Endothelial cell of umbilical vein (primary cell): Measurements from ENCODE around the gene SLC38A4. TPM values are rescaled to one million over a fixed set of nuclear protein-coding genes. Genes with fewer than 3 reads are reported as not detected.

Source experiments
- BruUV-seq: library from RNA; stranded (reverse); fragments of 400-500 nt; replicated peaks from 2 replicates; lab custom pipeline; 2021; lab: Mats Ljungman, UMichigan
- CTCF ChIA-PET: fragments of 300-600, 350-600 bp; sonication (Branson Sonifier 250); formaldehyde crosslinking; loops from one replicate; lab custom pipeline; 2021; ENCODE audit warnings: antibody characterized with exemption, inconsistent platforms; lab: Charles Lee
- POLR2A ChIA-PET: fragments of 300-600, 350-600 bp; sonication (Branson Sonifier 250); formaldehyde crosslinking; loops from one replicate; lab custom pipeline; 2021; ENCODE audit warnings: antibody characterized with exemption, inconsistent platforms; lab: Charles Lee
- DNase-seq: peaks from one replicate; pipeline ENCODE4 v3.0.0-alpha.2; 2011; ENCODE audit warnings: low read depth, low spot score
- FAIRE-seq: peaks from 2 replicates; lab custom pipeline; 2011; peaks lifted over from hg19 to GRCh38; lab: Jason Lieb, UNC
- H2AFZ ChIP-seq: 2 replicates; pipeline ENCODE4 v1.6.0; 2012; ENCODE audit warnings: low read depth, low read length, control low read depth, inconsistent platforms
- H3K27ac ChIP-seq: 2 replicates; pipeline ENCODE4 v1.5.1; 2011; ENCODE audit warnings: low read depth, mild to moderate bottlenecking, control low read depth, low read length, moderate library complexity; ENCODE audit not compliant: insufficient read depth
- H3K27me3 ChIP-seq, 2 experiments: 2 replicates each; pipeline versions ENCODE4 v1.6.0 to v1.6.1; 2011; ENCODE audit warnings: low read length in 2 of 2, mixed read lengths in 1 of 2; ENCODE audit not compliant: control insufficient read depth in 2 of 2, insufficient read depth in 2 of 2
- H3K36me3 ChIP-seq, 2 experiments: 2 replicates in 1 of 2; 3 replicates in 1 of 2; pipeline ENCODE4 v1.5.1; 2011; ENCODE audit warnings: low read length in 2 of 2, mild to moderate bottlenecking in 1 of 2, moderate library complexity in 1 of 2; ENCODE audit not compliant: control insufficient read depth in 2 of 2, insufficient read depth in 2 of 2; ENCODE audit errors: extremely low read depth in 1 of 2
- H3K4me1 ChIP-seq: 3 replicates; pipeline ENCODE4 v1.5.1; 2011; ENCODE audit warnings: mild to moderate bottlenecking, low read length; ENCODE audit not compliant: control insufficient read depth, insufficient read depth; ENCODE audit errors: extremely low read depth
- H3K4me2 ChIP-seq: 2 replicates; pipeline ENCODE4 v1.6.1; 2011; ENCODE audit warnings: low read length, control low read depth, mixed read lengths; ENCODE audit not compliant: insufficient read depth
- H3K4me3 ChIP-seq, 3 experiments: fragments of 200-600 bp in 1 of 3; sonication (generic), shearing (Covaris generic) in 1 of 3; replicated peaks in 1 of 3; 2 replicates each; pipeline ENCODE4 v1.5.1; 2011 to 2016; ENCODE audit warnings: control low read depth in 3 of 3, low read length in 3 of 3, mild to moderate bottlenecking in 2 of 3, inconsistent platforms in 1 of 3, low read depth in 1 of 3, moderate library complexity in 1 of 3; ENCODE audit not compliant: insufficient read depth in 1 of 3
- H3K79me2 ChIP-seq: 2 replicates; pipeline ENCODE4 v1.6.0; 2012; ENCODE audit warnings: low read length, inconsistent platforms; ENCODE audit not compliant: control insufficient read depth, insufficient read depth
- H3K9ac ChIP-seq: replicated peaks from 2 replicates; pipeline ENCODE3; 2011; ENCODE audit warnings: low read length, control low read depth; ENCODE audit not compliant: insufficient read depth; ENCODE audit errors: extremely low read depth
- H3K9me1 ChIP-seq: replicated peaks from 3 replicates; pipeline ENCODE4 v1.6.0; 2011; ENCODE audit warnings: mild to moderate bottlenecking, low read length; ENCODE audit not compliant: control insufficient read depth, insufficient read depth; ENCODE audit errors: extremely low read depth
- H3K9me3 ChIP-seq: replicated peaks from 2 replicates; pipeline ENCODE4 v1.5.1; 2012; ENCODE audit warnings: low read length, inconsistent platforms; ENCODE audit not compliant: control insufficient read depth, insufficient read depth
- H4K20me1 ChIP-seq: replicated peaks from 2 replicates; pipeline ENCODE3; 2011; ENCODE audit warnings: mild to moderate bottlenecking, low read length; ENCODE audit not compliant: control insufficient read depth, insufficient read depth; ENCODE audit errors: extremely low read depth
- FOS ChIP-seq: IDR thresholded peaks from 2 replicates; pipeline ENCODE4 v1.6.1; 2011; ENCODE audit warnings: mild to moderate bottlenecking, low read length, moderate library complexity, borderline replicate concordance; ENCODE audit not compliant: insufficient read depth
- GATA2 ChIP-seq: IDR thresholded peaks from 2 replicates; pipeline ENCODE4 v1.7.0; 2011; ENCODE audit warnings: low read depth, mild to moderate bottlenecking, moderate library complexity, mixed read lengths, low read length; ENCODE audit not compliant: insufficient read length, insufficient read depth
- MYC ChIP-seq: IDR thresholded peaks from one replicate; pipeline ENCODE4 v1.6.1; 2011; ENCODE audit warnings: mild to moderate bottlenecking, low read depth, low read length
- POLR2AphosphoS5 ChIP-seq: IDR thresholded peaks from 2 replicates; pipeline ENCODE4 v1.6.1; 2012; ENCODE audit warnings: low read depth, mild to moderate bottlenecking, control low read depth, low read length, moderate library complexity; ENCODE audit not compliant: insufficient read depth
- dilution Hi-C: fragments of 300-500 bp; cut with MboI; formaldehyde crosslinking; loops from one replicate; pipeline ENCODE4 v1.15.0; 2019; ENCODE audit warnings: low sequenced_read_pairs; ENCODE audit not compliant: extremely low pct_ligation_motif_present
- intact Hi-C: fragments of 100-400 bp; cut with micrococcal nuclease; formaldehyde crosslinking; loops from one replicate; pipeline ENCODE4 v1.10.0; 2022
- polyA plus RNA-seq, 4 experiments: library from polyadenylated mRNA; depleted of rRNA in 3 of 4; stranded (reverse) in 3 of 4; unstranded in 1 of 4; fragments of >200 nt; gene quantifications; 2 replicates each; pipeline versions ENCODE4 v1.2.1 to v1.2.3, GENCODE V29; 2011 to 2012; ENCODE audit warnings: missing spikeins in 1 of 4
- total RNA-seq: library from RNA; stranded (reverse); gene quantifications from 2 replicates; pipeline ENCODE4 v1.2.3, GENCODE V29; 2021
- TF ChIP-seq, protein P1 (sequence below), 2 donors: IDR thresholded peaks; 1 replicate in 1 of 2; 2 replicates in 1 of 2; pipeline ENCODE4 v1.5.1; 2011; ENCODE audit warnings: low read length in 2 of 2, mild to moderate bottlenecking in 2 of 2, moderate library complexity in 2 of 2, control low read depth in 1 of 2, inconsistent platforms in 1 of 2, low read depth in 1 of 2; ENCODE audit not compliant: insufficient read depth in 1 of 2; ENCODE audit errors: extremely low read depth in 1 of 2
- TF ChIP-seq, protein P2 (sequence below): IDR thresholded peaks from 2 replicates; pipeline ENCODE4 v1.6.1; 2011; ENCODE audit not compliant: insufficient read depth, insufficient read length

SLC38A4 gene
- total and polyA plus RNA-seq, 2 donors (not counting 3 experiments of a cell fraction or from before 2014, with no cell fraction given): 0.36 to 0.66 TPM

DNA sequence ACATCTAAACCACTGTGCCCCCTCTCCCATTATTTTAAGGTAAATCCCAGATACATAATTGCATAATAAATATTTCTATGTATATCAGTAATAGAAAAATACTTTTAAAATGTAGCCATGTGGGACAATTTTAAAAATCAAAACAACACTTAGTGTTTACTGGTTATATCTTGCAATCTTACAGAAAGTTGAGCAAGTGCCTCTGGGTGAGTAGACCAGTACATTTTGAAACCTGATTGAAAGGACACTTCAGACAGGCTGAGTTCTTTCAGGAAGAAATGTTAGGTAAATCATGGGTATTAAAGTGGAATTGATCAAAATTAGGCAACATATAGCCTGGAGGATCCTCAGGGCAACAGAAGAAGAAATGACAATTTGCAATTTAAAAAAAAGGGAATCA lies 7.2 kb downstream of the SLC38A4 start:
- H2AFZ ChIP-seq: no peak overlapping the region
- no peaks in the 10 kb centered on the region for H3K79me2 ChIP-seq
- no peaks in the 10 kb centered on the region for H3K4me1 ChIP-seq
- H3K9ac ChIP-seq: no peak overlapping the region
- intact Hi-C loops: no loop called here
- dilution Hi-C loops: no loop called here
- POLR2A ChIA-PET: no interaction called here
- BruUV-seq: no TSS peak
- H3K27ac ChIP-seq: no peak overlapping the region
- CTCF ChIA-PET: no interaction called here
- no peak overlapping the region for H3K4me2 ChIP-seq
- no peaks in the 10 kb centered on the region for H3K9me3 ChIP-seq
- H3K36me3 ChIP-seq: no peaks in the 10 kb centered on the region
- FAIRE-seq (no peak), DNase-seq (no peak)
- H3K9me1 ChIP-seq: no peaks in the 10 kb centered on the region
- H3K4me3 ChIP-seq: no peak overlapping the region
- H4K20me1 ChIP-seq: no peaks in the 10 kb centered on the region
- peaks cover 8 to 10% of the 10 kb centered on the region in 2 experiments for H3K27me3 ChIP-seq
- TF ChIP-seq, protein P1, sequence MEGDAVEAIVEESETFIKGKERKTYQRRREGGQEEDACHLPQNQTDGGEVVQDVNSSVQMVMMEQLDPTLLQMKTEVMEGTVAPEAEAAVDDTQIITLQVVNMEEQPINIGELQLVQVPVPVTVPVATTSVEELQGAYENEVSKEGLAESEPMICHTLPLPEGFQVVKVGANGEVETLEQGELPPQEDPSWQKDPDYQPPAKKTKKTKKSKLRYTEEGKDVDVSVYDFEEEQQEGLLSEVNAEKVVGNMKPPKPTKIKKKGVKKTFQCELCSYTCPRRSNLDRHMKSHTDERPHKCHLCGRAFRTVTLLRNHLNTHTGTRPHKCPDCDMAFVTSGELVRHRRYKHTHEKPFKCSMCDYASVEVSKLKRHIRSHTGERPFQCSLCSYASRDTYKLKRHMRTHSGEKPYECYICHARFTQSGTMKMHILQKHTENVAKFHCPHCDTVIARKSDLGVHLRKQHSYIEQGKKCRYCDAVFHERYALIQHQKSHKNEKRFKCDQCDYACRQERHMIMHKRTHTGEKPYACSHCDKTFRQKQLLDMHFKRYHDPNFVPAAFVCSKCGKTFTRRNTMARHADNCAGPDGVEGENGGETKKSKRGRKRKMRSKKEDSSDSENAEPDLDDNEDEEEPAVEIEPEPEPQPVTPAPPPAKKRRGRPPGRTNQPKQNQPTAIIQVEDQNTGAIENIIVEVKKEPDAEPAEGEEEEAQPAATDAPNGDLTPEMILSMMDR (IDR thresholded peaks at IDR 0.05; ENCODE audit: extremely low read depth in 1 of 2, insufficient read depth in 1 of 2, low read depth in 1 of 2, low read length in 2 of 2): no peak
- TF ChIP-seq GATA2 (no peak), POLR2AphosphoS5 (no peak), FOS (no peak), MYC (no peak)
- TF ChIP-seq, protein P2, sequence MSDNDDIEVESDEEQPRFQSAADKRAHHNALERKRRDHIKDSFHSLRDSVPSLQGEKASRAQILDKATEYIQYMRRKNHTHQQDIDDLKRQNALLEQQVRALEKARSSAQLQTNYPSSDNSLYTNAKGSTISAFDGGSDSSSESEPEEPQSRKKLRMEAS: no peak
